Activated naive CD4-positive, alpha-beta T cell treated with anti-CD3 and anti-CD28 coated beads, Interleukin-2, amount 10 ng/mL, durations not matched to agents 7 days and 5 days (primary cell): ENCODE results near the gene MIOS.
"Not testable (repeated sequence)": the region's sequence is repeated elsewhere in the genome, so short reads cannot be mapped to it uniquely, and the experiment has no call there.

Experiments used
- CTCF ChIA-PET: fragments of 350-600 bp; sonication (Branson Sonifier 250); formaldehyde crosslinking; loops from one replicate; lab custom pipeline; 2021; ENCODE audit warnings: antibody characterized with exemption; lab: Charles Lee
- DNase-seq: peaks from one replicate; pipeline ENCODE4 v3.0.0-alpha.2; 2020
- H3K27ac Mint-ChIP-seq: one replicate; pipeline ENCODE4 v1.8.0; 2021; ENCODE audit warnings: mild to moderate bottlenecking, moderate library complexity, mixed read lengths
- H3K27me3 Mint-ChIP-seq: one replicate; pipeline ENCODE4 v1.8.0; 2021; ENCODE audit warnings: mild to moderate bottlenecking, mixed read lengths
- H3K36me3 Mint-ChIP-seq: one replicate; pipeline ENCODE4 v1.8.0; 2021; ENCODE audit warnings: mixed read lengths
- H3K4me1 Mint-ChIP-seq: one replicate; pipeline ENCODE4 v1.8.0; 2021; ENCODE audit warnings: mixed read lengths
- H3K4me3 Mint-ChIP-seq: one replicate; pipeline ENCODE4 v1.8.0; 2021; ENCODE audit warnings: mild to moderate bottlenecking, moderate library complexity, mixed read lengths
- H3K9me3 Mint-ChIP-seq: one replicate; pipeline ENCODE4 v1.8.0; 2021; ENCODE audit warnings: mixed read lengths

Gene MIOS

GRCh38 chr7:7539152-7539551 is 27.5 kb upstream of the MIOS start:
- no peaks in the 10 kb centered on the region for H3K4me1 Mint-ChIP-seq
- H3K4me3 Mint-ChIP-seq = no peak overlapping the region
- H3K9me3 Mint-ChIP-seq = no peaks in the 10 kb centered on the region
- H3K27ac Mint-ChIP-seq = no peak overlapping the region
- no peaks in the 10 kb centered on the region for H3K36me3 Mint-ChIP-seq
- H3K27me3 Mint-ChIP-seq = no peaks in the 10 kb centered on the region
- DNase-seq = no peak
- CTCF ChIA-PET = interaction anchor here (0.6 to 3.1 kb wide), 3 partner anchors 304 to 436 kb away, joined by 3 to 11 read pairs (median 4); no protein-coding TSS in a partner anchor

DNA sequence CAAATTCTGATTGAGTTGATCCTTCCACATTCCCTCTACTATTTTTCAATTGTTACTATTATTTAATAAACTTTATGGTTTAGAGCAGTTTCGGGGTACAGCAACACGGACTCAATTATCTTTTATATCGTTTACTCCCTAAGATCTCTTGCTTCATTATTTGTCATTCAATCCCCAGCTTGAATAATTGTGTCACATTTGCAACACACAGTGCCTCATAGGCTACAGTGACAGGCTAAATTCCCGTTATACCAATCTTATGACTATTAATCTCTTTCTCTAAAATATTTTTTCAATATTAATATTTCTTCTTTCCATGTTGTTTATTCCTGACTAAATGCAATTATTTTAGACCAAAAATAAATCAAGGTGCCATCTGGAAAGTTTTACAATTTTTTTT is 27.0 kb upstream of the MIOS start:
- no peak for DNase-seq
- Mint-ChIP-seq H3K9me3 (no peaks in the 10 kb centered on the region), H3K27ac (no peak overlapping the region), H3K4me1 (no peaks in the 10 kb centered on the region), H3K27me3 (no peaks in the 10 kb centered on the region), H3K36me3 (no peaks in the 10 kb centered on the region), H3K4me3 (no peak overlapping the region)
- CTCF ChIA-PET = interaction anchor here (4.0 kb wide), 1 partner anchor 437 kb away, joined by 27 read pairs; no protein-coding TSS in a partner anchor

DNA sequence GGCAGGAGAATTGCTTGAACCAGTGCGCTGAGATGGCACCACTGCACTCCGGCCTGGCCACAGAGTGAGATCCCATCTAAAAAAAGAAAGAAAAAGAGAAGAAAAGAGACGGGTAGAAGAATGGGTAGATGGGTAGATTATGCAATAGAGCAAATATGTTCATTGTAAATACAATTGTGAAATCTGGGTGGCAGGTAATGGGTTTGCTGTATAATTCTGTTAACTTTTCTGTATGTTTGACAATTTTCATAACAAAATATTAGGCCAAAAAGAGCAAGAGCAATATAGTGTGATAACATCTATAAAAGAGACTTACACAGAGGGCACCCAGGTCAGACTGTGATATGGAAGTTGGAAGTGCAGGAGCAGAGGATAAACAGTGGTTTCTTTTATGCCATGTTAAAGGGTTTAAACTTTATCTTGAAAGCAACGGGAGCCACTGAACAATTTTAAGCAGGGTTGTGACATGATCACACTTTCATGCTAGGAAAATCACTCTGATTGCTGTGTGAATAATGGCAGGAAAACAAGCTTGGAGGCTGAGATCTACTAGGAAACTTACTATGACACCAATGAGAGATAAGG is 24.3 kb upstream of the MIOS start:
- DNase-seq = no peak
- Mint-ChIP-seq H3K4me3 (no peak overlapping the region), H3K27ac (no peak overlapping the region), H3K4me1 (no peaks in the 10 kb centered on the region), H3K9me3 (no peaks in the 10 kb centered on the region), H3K27me3 (no peaks in the 10 kb centered on the region), H3K36me3 (no peaks in the 10 kb centered on the region)
- CTCF ChIA-PET = interaction anchor here (0.6 to 4.0 kb wide), 6 partner anchors 118 to 754 kb away, joined by 3 to 27 read pairs (median 4); no protein-coding TSS in a partner anchor

DNA sequence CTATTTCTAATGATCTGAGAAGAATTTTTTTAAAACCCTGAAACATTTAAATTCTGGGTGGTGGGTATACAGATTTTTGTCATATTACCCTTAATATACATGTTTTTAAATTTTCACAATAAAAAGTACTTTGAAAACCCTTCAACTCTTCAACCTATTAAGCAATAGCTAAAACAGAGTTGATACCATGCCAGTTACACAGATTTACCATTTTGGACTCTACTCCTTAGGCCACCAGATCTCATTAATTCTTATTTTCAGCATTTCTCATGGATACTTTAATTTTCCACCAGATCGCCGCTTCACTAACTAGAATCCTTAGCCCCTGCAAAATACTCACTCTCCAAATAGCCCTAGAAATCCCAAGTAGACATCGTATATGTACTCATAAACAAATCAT is 18.3 kb upstream of the MIOS start:
- H3K9me3 Mint-ChIP-seq = no peaks in the 10 kb centered on the region

GRCh38 chr7:7550663-7551062 is 16.0 kb upstream of the MIOS start:
- CTCF ChIA-PET = interaction anchor here (1.3 kb wide), 1 partner anchor 10 kb away, joined by 3 read pairs; no protein-coding TSS in a partner anchor
- Mint-ChIP-seq H3K9me3 (no peaks in the 10 kb centered on the region), H3K4me1 (no peaks in the 10 kb centered on the region), H3K27me3 (peaks cover 8% of the 10 kb centered on the region), H3K27ac (no peak overlapping the region), H3K36me3 (no peaks in the 10 kb centered on the region), H3K4me3 (no peak overlapping the region)
- DNase-seq = no peak

More for the DNA sequence above, 18.3 kb upstream of the MIOS start:
- H3K36me3 Mint-ChIP-seq = no peaks in the 10 kb centered on the region
- H3K27me3 Mint-ChIP-seq = peaks cover 4% of the 10 kb centered on the region
- no peak overlapping the region for H3K27ac Mint-ChIP-seq
- DNase-seq = no peak
- CTCF ChIA-PET = interaction anchor here (0.7 kb wide), 1 partner anchor 73 kb away, joined by 3 read pairs; no protein-coding TSS in a partner anchor
- no peaks in the 10 kb centered on the region for H3K4me1 Mint-ChIP-seq
- no peak overlapping the region for H3K4me3 Mint-ChIP-seq

- no peaks in the 10 kb centered on the region for H3K4me1 Mint-ChIP-seq
- H3K4me3 Mint-ChIP-seq = no peak overlapping the region
- no peaks in the 10 kb centered on the region for H3K36me3 Mint-ChIP-seq
- H3K27me3 Mint-ChIP-seq = peaks cover 13% of the 10 kb centered on the region
- H3K27ac Mint-ChIP-seq = no peak overlapping the region
- CTCF ChIA-PET = no interaction called here
- DNase-seq = no peak
- H3K9me3 Mint-ChIP-seq = no peaks in the 10 kb centered on the region
These were observed 14.5 kb upstream of the MIOS start for GRCh38 chr7:7552199-7552598.

GRCh38 chr7:7553386-7553785 is 13.3 kb upstream of the MIOS start:
- Mint-ChIP-seq H3K4me3 (no peak overlapping the region), H3K36me3 (peaks cover 2% of the 10 kb centered on the region), H3K27me3 (peaks cover 16% of the 10 kb centered on the region), H3K4me1 (no peaks in the 10 kb centered on the region), H3K27ac (no peak overlapping the region), H3K9me3 (peaks cover 9% of the 10 kb centered on the region)
- no peak for DNase-seq
- CTCF ChIA-PET = no interaction called here

- H3K27ac Mint-ChIP-seq = no peak overlapping the region
- H3K36me3 Mint-ChIP-seq = peaks cover 7% of the 10 kb centered on the region
- no peak overlapping the region for H3K4me3 Mint-ChIP-seq
- CTCF ChIA-PET = no interaction called here
- peaks cover 21% of the 10 kb centered on the region for H3K27me3 Mint-ChIP-seq
- H3K4me1 Mint-ChIP-seq = no peaks in the 10 kb centered on the region
- DNase-seq = no peak
- peaks cover 16% of the 10 kb centered on the region for H3K9me3 Mint-ChIP-seq
These were observed 12.7 kb upstream of the MIOS start for GRCh38 chr7:7554021-7554432.

DNA sequence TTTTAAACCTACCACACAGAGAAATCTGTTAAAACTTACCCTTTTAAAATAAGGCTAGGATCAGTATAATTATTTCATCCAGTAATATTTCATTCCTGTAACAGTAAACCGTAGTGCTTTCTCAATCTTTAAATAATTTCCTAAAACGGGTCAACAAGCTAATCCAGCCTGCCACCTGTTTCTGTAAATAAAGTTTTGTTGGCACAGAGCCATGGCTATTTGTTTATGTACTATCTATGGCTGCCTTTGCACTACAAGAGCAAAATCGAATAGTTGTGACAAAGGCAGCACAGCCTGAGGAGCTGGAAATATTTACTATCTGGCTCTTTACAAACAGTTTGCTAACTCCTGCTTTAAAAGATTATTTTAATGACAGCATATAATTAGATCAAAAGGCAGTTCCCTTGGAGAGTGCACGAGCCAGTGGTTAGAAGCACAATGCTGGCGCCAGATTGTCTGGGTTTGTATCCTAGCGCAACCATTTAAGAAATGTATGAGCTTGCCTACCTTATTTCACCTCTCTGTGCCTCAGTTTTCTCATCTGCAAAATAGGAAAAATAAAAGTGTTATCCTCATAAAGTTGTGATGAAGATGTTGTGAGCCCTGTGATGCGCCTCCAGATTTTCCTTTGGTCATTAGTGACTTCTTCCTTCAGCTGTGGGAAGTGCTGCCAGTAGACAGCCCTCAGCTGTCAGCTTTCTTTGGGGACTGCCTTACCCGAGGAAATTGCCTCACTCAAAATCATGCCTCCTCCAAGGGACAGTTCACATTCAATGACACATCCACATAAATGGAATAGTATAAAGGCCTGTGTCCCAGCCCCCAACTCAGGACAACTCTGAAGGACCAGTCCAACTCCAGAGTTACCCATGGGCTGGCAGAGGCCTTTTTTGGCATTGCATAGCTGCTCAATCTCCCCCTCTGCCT is 11.8 kb upstream of the MIOS start:
- Mint-ChIP-seq H3K27ac (no peak overlapping the region), H3K4me3 (no peak overlapping the region), H3K27me3 (peaks cover 22% of the 10 kb centered on the region), H3K36me3 (peaks cover 7% of the 10 kb centered on the region), H3K4me1 (no peaks in the 10 kb centered on the region), H3K9me3 (peaks cover 19% of the 10 kb centered on the region)
- CTCF ChIA-PET = no interaction called here
- DNase-seq = no peak

- Mint-ChIP-seq H3K36me3 (peaks cover 7% of the 10 kb centered on the region), H3K4me3 (no peak overlapping the region), H3K27me3 (peaks cover 20% of the 10 kb centered on the region), H3K9me3 (peaks cover 22% of the 10 kb centered on the region), H3K4me1 (no peaks in the 10 kb centered on the region), H3K27ac (no peak overlapping the region)
- no peak for DNase-seq
- CTCF ChIA-PET = no interaction called here
These were observed 9.8 kb upstream of the MIOS start for GRCh38 chr7:7556852-7557251.

DNA sequence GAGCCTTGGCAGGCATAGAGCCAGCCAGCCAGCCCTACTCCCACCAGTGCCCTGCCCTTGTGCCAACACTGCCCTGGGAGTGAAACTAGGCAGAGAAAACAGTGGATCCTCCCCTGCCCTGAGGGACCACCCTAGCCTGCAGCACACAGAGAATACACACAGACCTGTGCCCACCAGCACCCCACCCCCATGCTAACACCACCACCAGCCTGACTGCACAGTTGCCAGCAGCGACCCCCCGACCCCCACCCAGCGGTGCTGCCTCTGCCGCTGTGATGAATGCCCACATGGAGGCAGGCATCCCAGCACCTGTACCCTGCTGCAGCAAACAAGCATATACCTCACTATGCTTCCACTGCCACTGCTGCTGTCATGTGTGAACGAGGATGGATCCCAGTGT is 9.4 kb upstream of the MIOS start:
- H3K36me3 Mint-ChIP-seq = peaks cover 7% of the 10 kb centered on the region

GRCh38 chr7:7561591-7561990 is 5.1 kb upstream of the MIOS start:
- CTCF ChIA-PET, H3K27ac Mint-ChIP-seq, DNase-seq, H3K4me3 Mint-ChIP-seq, H3K36me3 Mint-ChIP-seq, H3K4me1 Mint-ChIP-seq: not testable (repeated sequence)
- Mint-ChIP-seq H3K9me3 (peaks cover 22% of the 10 kb centered on the region), H3K27me3 (peaks cover 15% of the 10 kb centered on the region)

More for the DNA sequence above, 9.4 kb upstream of the MIOS start:
- H3K9me3 Mint-ChIP-seq = peaks cover 22% of the 10 kb centered on the region
- CTCF ChIA-PET = no interaction called here
- peaks cover 18% of the 10 kb centered on the region for H3K27me3 Mint-ChIP-seq
- no peak overlapping the region for H3K27ac Mint-ChIP-seq
- no peak overlapping the region for H3K4me3 Mint-ChIP-seq
- no peaks in the 10 kb centered on the region for H3K4me1 Mint-ChIP-seq
- DNase-seq = no peak

- no peak for DNase-seq
- CTCF ChIA-PET = interaction anchor here (1.0 kb wide), 1 partner anchor 21 kb away, joined by 3 read pairs; no protein-coding TSS in a partner anchor
- Mint-ChIP-seq H3K4me1 (peaks cover 4% of the 10 kb centered on the region), H3K27me3 (peaks cover 6% of the 10 kb centered on the region), H3K9me3 (peaks cover 19% of the 10 kb centered on the region), H3K36me3 (peaks cover 10% of the 10 kb centered on the region), H3K27ac (no peak overlapping the region), H3K4me3 (no peak overlapping the region)
These were observed 3.9 kb upstream of the MIOS start for GRCh38 chr7:7562736-7563135.

DNA sequence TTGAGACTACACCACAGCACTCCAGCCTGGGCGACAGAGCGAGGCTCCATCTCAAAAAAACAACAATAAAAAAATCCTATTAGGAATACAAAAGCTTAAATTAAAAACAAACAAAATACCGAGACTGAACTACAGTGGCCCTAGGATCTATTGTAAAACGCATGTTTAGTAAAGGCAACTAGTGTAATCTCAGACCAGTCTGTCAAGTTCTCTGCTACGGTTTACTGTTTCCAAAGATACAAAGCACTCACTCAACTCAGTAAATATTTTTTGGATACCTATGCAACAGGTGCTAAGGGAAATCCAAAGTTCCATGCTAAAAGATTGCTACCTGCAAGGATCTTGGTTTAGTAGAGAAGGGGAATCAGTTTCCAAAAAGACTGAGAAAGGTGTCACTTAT is 3.4 kb upstream of the MIOS start:
- Mint-ChIP-seq H3K36me3 (peaks cover 13% of the 10 kb centered on the region), H3K27ac (no peak overlapping the region), H3K4me1 (peaks cover 10% of the 10 kb centered on the region), H3K4me3 (no peak overlapping the region), H3K9me3 (peaks cover 14% of the 10 kb centered on the region), H3K27me3 (peaks cover 6% of the 10 kb centered on the region)
- DNase-seq = no peak
- CTCF ChIA-PET = interaction anchor here (1.0 kb wide), 1 partner anchor 22 kb away, joined by 3 read pairs; no protein-coding TSS in a partner anchor
